Thyroid gland (tissue), 4 donors: ENCODE results near the gene MARCHF2.

Source experiments
- CTCF ChIP-seq, 6 experiments: fragments of 200-600 bp in 3 of 6; fragments of 450-650 bp in 3 of 6; sonication (generic) in 3 of 6; IDR thresholded peaks; one replicate each; pipeline ENCODE4 v1.5.1; 2016 to 2019; ENCODE audit warnings: antibody characterized with exemption in 6 of 6, mild to moderate bottlenecking in 2 of 6, inconsistent platforms in 1 of 6, moderate library complexity in 1 of 6
- POLR2A ChIP-seq, 2 donors: fragments of 450-650 bp; IDR thresholded peaks; one replicate each; pipeline ENCODE4 v1.6.1; 2017; ENCODE audit warnings: antibody characterized with exemption in 2 of 2, mild to moderate bottlenecking in 2 of 2, moderate library complexity in 1 of 2

- TF ChIP-seq CTCF (IDR thresholded peaks at IDR 0.05) (no peak), POLR2A (IDR thresholded peaks at IDR 0.05) (no peak)
These were observed 65.5 kb downstream of the MARCHF2 start for GRCh38 chr19:8478598-8478997.
